NCI-H510A (cell line): Measurements from ENCODE around the gene DUSP22.
"Not testable (repeated sequence)": the region's sequence is repeated elsewhere in the genome, so short reads cannot be mapped to it uniquely, and the experiment has no call there.

Experiments
- DNase-seq: peaks from one replicate; lab custom pipeline; 2025; lab: John Stamatoyannopoulos, UW

Gene DUSP22

GRCh38 chr6:364609-365540 lies 72.6 kb downstream of the DUSP22 start:
- no peak for DNase-seq

DNA sequence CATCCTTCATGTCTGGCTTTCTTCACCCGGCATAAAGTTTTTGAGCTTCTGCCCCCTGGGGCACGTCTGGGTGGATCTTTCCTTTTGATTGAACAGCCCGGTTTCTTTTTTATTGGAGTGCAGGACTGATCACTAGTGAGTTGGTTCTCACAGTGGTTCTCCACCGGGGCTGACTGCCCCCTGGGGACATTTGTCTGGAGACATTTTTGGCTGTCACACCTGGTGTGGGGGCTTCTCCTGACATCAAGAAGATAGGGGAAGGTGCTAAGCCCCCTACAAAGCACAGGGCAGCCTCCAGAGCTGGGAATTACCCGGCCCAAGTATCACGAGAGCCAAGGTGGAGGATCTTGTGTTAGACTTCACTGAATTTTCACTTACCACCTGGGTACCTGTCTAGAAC lies 73.5 kb downstream of the DUSP22 start:
- no peak for DNase-seq

- DNase-seq: no peak
Measured at GRCh38 chr6:366389-367297, 74.4 kb downstream of the DUSP22 start.

DNA sequence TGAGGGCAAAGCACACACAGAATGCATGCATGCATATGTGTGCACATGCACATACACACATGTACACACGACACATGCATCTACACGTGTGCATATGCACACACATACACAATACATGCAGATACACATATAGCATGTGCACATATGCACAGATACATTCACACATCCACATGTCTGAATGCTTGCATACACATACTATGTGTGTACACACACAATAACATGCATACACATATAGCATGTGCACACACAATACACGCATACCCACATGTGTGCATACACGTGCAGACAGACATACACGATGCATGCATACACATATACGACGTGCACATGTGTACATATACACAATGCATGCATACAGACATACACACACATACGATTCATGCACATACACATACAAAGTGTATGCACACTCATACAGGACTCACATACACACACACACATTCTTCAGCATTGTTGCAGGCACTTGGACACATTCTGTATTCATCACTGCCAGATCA lies 75.1 kb downstream of the DUSP22 start:
- no peak for DNase-seq

- no peak for DNase-seq
Measured at GRCh38 chr6:367891-368630, 75.8 kb downstream of the DUSP22 start.

GRCh38 chr6:369559-370431 lies 77.5 kb downstream of the DUSP22 start:
- no peak for DNase-seq

DNA sequence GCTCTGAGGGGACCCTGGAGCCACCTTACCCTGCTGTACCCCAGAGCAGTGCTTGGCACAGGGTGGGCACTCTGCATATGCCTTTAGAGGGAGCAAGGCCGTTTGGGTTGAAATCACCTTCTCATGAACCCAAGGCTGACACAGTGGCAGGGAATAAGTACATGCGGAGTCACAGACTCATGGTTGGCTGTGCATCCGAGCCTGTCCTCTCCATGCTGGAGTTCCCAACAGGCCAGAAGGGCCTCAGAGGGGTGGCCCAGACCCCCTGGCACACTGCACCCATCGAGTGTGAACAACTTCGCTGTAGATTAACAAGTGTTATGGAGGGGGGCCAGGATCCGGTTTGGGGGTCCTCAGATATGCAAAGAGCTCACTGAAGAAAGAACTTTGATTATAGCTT lies 78.3 kb downstream of the DUSP22 start:
- no peak for DNase-seq

- DNase-seq: not testable (repeated sequence)
Measured at GRCh38 chr6:371851-372250, 79.6 kb downstream of the DUSP22 start.

DNA sequence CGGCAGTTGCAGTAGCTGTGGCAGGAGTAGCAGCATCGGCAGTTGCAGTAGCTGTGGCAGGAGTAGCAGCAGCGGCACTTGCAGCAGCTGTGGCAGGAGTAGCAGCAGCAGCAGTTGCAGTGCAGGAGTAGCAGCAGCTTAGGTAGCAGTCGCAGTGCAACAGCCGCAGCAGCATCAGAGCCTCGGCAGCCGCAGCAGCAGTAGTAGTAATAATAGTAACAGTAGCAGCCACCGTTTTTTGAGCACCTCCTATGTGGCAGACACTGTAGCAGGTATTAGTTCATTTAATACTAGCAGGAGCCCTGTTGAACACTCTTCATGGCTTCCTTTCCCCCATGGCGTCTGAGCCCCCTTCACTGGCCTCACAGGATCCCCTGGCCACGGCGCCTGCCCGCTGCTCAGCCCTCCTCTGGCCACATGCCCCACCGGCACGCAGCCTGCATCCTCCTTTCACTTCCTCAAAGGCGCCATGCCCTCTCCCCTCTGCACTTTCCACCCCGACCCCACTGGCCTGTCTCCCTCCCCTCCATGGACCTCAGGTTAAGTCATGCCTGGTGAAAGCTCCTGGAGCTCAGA lies 80.1 kb downstream of the DUSP22 start:
- DNase-seq: no peak

GRCh38 chr6:373031-373430 lies 80.7 kb downstream of the DUSP22 start:
- no peak for DNase-seq

DNA sequence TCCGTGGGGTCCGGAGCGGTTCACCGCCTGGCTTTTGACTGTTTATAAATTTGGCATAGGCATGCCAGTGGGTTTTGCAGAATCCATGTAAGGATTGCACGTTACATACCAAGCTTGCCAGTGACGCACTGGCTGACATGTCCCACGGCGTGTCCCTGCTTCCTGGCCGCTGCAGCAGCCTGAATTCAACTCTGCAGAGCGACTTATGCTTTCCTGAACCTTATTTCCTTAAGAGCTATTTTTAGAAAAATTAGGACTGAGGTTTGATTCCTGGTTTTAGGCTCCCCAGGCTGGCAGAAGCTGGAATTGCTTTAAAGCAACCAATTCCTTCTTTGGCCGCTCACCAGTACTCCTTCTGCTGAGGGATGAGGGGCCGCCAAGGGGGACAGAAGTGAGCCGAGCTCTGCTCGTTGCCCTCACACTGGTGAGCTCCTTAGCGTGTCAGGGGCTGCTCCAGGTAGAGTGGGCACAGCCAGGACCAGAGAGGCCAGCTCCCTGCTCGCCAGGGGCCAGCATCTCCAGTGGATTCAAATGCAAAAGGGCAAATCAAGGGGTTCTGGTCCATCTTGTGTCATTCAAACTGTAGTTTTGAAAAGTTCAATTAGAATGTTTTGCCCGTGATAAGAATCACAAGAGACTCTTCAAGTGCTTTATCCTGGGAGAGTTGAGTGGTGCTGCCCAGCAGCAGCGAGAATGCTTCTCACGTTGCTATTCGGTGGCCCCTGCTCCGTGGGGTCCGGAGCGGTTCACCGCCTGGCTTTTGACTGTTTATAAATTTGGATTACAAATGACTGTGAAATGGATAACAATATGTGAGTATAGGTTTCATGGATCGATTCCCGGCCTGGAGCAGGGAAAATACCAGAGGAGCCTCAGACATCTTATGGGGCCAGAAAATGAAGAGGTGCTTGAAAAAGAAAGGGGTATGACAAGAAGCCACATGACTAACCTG lies 81.8 kb downstream of the DUSP22 start:
- no peak for DNase-seq

DNA sequence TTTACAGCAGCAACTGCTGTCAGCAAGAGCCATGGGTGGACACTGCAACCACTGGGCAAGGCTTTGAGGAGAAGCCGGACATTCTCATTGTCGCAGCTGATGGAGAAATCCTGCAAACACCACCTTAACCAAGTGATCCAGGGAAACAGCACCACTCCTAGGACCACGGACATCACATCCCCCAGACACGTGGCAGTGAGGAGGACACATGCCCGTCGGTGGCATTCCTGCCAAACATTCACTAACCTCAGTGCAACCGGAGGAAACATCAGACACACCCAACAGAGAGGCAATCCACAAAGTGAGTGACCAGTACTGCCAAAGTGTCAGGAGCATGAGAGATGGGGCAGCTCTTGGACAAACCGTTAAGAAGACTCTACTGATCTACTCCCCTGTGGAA lies 82.7 kb downstream of the DUSP22 start:
- no peak for DNase-seq

DNA sequence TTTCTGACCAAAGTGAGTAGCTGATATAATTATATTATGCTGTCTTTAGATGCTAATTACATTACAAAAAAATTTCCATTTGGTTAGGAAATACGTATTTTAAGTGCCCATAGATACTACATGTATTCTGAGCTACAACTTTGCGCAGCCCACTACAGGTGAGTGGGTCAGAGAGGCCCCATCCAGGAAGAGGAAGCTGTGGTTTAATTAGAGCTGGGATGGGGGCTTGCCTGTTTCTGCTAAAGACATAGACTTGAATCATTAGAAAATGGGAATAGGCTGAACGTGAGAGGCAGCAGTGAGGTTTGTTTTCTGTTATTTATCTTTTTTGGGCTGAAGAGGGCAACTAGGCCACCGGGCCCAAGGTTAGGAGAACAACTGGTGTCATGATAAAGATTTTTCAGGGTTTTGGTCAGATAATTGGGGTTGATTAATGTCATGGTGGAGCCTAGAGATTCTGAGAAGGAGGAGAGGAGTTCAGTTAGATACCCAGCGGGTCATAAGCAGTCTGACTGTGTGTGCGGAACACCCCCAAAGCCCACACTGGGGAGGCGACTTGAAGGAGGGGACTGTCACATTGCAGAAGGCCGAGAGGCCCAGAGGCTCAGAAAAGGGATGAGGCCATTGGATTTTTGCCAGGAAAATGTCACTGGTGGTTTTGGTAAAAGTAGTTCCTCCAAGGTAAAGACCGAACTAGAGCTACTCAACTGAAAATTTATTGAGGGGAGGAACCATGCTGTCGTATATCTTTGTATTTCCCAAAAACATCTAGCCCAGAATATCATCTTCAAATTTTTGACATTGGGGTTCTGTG lies 84.7 kb downstream of the DUSP22 start:
- DNase-seq: no peak

GRCh38 chr6:377641-378020 lies 85.3 kb downstream of the DUSP22 start:
- DNase-seq: not testable (repeated sequence)

GRCh38 chr6:378090-378957 lies 86.0 kb downstream of the DUSP22 start:
- DNase-seq: no peak

GRCh38 chr6:378958-379409 lies 86.7 kb downstream of the DUSP22 start:
- DNase-seq: no peak

GRCh38 chr6:379410-380181 lies 87.3 kb downstream of the DUSP22 start:
- no peak for DNase-seq
